AG04449 (cell line): Measurements from ENCODE around the gene SEL1L2.

Source experiments
- CTCF ChIA-PET: fragments of 350-600 bp; formaldehyde crosslinking; extraction: SDS; loops from one replicate; lab custom pipeline; 2021; ENCODE audit warnings: antibody characterized with exemption; lab: Yijun Ruan, JAX
- POLR2A ChIA-PET: fragments of 400-600, 350-600 bp; formaldehyde crosslinking; extraction: SDS; loops from one replicate; lab custom pipeline; 2020; ENCODE audit warnings: antibody characterized with exemption, inconsistent platforms; lab: Yijun Ruan, JAX
- DNase-seq: peaks from one replicate; pipeline ENCODE4 v3.0.0-alpha.2; 2010; ENCODE audit warnings: low read depth, low spot score
- H3K4me3 ChIP-seq: 2 replicates; pipeline ENCODE4 v1.5.1; 2011; ENCODE audit warnings: low read depth, mild to moderate bottlenecking, control low read depth, low read length
- TF ChIP-seq, protein P1 (sequence below): IDR thresholded peaks from one replicate; pipeline ENCODE4 v1.5.1; 2011; ENCODE audit warnings: mild to moderate bottlenecking, moderate library complexity, low read length, control low read depth, inconsistent platforms; ENCODE audit not compliant: insufficient read depth; ENCODE audit errors: missing control alignments

The SEL1L2 gene

DNA sequence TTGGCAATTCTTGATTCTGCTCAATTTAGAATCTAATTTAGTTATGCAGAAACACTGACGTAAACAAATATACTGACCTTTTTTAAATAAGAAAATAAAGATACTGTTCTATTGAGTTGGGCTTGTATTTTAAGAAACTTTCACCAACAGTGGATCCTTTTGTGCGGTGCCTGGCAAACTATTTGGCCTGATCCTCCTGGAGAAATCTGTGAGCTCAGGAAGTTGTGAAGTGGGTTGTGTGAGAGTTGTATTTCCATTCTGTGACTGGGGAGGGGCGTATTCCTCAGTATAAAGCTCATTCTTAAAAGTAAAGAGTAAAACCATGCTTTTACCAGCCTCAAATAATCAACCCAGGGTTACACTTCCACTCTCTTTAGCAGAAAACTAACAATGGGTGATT lies 85.6 kb downstream of the SEL1L2 start:
- no peak for DNase-seq
- no peak overlapping the region for H3K4me3 ChIP-seq
- ChIA-PET POLR2A (no interaction called here), CTCF (no interaction called here)
- TF ChIP-seq, protein P1, sequence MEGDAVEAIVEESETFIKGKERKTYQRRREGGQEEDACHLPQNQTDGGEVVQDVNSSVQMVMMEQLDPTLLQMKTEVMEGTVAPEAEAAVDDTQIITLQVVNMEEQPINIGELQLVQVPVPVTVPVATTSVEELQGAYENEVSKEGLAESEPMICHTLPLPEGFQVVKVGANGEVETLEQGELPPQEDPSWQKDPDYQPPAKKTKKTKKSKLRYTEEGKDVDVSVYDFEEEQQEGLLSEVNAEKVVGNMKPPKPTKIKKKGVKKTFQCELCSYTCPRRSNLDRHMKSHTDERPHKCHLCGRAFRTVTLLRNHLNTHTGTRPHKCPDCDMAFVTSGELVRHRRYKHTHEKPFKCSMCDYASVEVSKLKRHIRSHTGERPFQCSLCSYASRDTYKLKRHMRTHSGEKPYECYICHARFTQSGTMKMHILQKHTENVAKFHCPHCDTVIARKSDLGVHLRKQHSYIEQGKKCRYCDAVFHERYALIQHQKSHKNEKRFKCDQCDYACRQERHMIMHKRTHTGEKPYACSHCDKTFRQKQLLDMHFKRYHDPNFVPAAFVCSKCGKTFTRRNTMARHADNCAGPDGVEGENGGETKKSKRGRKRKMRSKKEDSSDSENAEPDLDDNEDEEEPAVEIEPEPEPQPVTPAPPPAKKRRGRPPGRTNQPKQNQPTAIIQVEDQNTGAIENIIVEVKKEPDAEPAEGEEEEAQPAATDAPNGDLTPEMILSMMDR: no peak

DNA sequence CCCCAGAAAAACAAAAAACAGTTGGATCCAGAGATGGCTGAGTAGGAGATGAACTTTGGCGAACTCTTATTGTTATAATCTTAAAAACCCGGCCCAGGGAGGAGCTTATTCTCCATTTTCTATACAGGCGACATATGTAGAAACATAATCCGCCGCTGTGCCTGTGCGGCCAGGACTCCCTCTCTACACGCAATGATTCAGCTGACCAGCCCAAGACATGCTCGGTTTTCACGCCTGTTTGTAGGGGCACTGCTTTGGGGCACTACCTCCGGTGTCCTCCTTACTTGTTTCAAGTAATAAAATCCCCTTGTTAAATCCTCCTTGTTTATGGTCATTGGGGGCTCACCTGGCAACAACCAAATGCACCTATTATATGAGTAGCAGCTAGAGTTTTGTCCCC lies 89.9 kb downstream of the SEL1L2 start:
- ChIA-PET POLR2A (no interaction called here), CTCF (no interaction called here)
- DNase-seq: no peak
- no peak overlapping the region for H3K4me3 ChIP-seq
- TF ChIP-seq, protein P1: no peak

DNA sequence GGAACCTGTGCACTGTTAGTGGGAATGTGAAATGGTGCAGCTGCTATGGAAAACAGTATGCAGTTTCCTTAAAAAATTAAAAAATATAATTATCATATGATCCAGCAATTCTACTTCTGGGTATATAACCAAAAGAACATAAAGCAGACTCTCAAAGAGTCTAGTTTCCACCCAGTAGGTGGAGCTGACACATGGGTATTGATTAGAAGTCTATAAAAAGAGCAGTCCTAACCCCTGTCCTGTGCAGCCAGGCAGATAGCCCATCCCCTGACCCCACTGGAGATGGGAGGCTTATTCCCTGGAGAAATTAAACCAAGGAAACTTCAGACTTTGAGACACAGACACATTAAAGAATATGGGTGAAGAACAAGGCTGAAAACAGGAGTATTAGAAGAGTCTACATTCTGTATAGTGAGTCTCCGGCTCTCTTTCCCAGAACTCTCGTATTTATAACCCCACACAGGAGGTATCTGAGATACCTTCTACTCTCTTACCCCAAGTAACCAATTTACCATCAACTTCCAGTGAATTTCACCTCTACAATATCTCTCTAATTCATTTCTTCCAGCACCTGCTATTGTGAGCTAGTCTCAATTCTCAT lies 92.3 kb downstream of the SEL1L2 start:
- ChIA-PET CTCF (interaction anchor here (1.1 kb wide), 1 partner anchor 79 kb away, joined by 3 read pairs; no protein-coding TSS in a partner anchor), POLR2A (no interaction called here)
- H3K4me3 ChIP-seq: no peak overlapping the region
- no peak for DNase-seq
- TF ChIP-seq, protein P1: no peak

DNA sequence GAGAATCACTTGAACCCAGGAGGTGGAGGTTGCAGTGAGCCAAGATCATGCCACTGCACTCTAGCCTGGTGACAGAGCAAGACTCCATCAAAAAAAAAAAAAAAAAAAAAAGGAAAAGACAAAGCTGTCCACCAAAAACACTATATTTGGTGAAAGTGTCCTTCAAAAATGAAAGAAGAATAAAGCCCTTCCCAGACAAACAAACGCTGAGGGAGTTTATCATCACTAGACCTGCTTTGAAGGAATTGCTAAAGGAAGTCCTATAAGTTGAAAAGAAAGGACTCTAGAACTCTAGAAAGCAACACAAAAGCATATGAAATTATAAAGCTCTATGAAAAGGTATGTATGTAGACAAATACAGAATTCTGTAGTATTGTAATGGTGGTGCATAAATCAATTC lies 98.8 kb downstream of the SEL1L2 start:
- no peak overlapping the region for H3K4me3 ChIP-seq
- ChIA-PET CTCF (no interaction called here), POLR2A (no interaction called here)
- TF ChIP-seq, protein P1: no peak
- DNase-seq: no peak

DNA sequence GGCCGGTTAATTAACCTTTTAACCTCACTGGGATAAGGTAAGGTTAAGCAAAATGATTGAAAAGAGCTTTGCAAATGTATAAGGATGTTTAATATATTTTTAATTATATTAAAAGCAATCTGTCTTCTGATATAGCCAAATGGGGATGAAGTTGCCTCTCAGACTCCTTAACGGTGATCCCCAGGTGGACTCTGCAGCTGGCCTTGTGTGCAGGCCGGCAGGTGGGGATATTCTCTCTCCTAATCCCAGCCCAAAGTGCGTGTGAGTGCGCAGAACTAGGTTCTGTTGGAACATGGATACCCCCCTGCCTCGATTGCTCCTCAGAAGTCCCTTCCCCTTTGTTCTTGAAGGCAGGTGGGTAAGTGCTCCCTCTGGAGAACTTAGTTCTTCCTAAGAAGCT lies 105.6 kb downstream of the SEL1L2 start:
- no peak overlapping the region for H3K4me3 ChIP-seq
- TF ChIP-seq, protein P1: no peak
- ChIA-PET POLR2A (no interaction called here), CTCF (no interaction called here)
- no peak for DNase-seq

DNA sequence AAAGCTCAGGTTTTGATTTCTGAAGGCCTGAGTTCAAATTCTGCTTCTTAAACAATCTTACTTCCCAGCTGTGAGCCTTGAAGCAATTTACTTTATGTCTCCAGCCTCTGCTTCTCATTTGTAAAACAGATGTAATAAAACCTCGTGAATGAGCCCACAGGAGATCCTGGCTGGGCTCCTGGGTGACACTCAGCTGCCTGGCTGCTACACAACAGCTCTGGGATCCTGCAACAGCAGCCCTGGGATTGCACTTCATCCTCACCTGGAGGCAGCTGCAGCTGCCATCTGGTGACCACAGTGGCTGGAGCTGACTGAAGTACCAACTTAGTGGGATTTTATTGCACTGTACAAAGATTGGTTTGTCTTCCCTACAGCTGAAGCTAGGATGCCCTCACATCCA lies 107.0 kb downstream of the SEL1L2 start:
- CTCF ChIA-PET: no interaction called here
- TF ChIP-seq, protein P1: no peak
- POLR2A ChIA-PET: no interaction called here
- no peak for DNase-seq
- H3K4me3 ChIP-seq: no peak overlapping the region
